ENCODE measurements around the gene RNF11. TPM values are rescaled to one million over a fixed set of nuclear protein-coding genes. Genes with fewer than 3 reads are reported as not detected.

RNF11 gene
- total RNA-seq, 4 donors from 2014 or later, result 36.9 to 110 (median 75.6) TPM

DNA sequence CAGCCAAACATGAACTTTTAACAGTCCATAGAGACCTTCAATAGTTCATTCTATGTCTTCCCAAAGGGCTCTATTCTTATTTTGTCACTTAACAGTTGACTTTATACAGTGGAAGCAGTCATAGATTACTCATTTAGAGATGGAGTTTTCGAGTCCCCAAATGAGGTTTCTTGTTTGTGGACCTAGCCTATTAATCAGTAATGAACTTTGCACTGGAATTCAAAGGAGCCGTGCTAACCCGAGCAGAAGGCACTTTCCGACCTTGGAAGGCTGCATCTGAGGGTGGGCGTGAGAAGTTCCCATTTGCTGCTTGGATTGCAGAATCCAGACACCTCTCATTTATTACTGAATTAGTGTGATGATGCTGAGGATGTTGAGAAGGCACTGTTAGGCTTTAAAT lies 47.9 kb downstream of the RNF11 start:
- H3K9me3 ChIP-seq, result no peaks in the 10 kb centered on the region
- no peak overlapping the region for H3K4me3 ChIP-seq
- no peaks in the 10 kb centered on the region for H3K36me3 ChIP-seq
- TF ChIP-seq, protein P1, sequence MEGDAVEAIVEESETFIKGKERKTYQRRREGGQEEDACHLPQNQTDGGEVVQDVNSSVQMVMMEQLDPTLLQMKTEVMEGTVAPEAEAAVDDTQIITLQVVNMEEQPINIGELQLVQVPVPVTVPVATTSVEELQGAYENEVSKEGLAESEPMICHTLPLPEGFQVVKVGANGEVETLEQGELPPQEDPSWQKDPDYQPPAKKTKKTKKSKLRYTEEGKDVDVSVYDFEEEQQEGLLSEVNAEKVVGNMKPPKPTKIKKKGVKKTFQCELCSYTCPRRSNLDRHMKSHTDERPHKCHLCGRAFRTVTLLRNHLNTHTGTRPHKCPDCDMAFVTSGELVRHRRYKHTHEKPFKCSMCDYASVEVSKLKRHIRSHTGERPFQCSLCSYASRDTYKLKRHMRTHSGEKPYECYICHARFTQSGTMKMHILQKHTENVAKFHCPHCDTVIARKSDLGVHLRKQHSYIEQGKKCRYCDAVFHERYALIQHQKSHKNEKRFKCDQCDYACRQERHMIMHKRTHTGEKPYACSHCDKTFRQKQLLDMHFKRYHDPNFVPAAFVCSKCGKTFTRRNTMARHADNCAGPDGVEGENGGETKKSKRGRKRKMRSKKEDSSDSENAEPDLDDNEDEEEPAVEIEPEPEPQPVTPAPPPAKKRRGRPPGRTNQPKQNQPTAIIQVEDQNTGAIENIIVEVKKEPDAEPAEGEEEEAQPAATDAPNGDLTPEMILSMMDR (IDR thresholded peaks at IDR 0.05), result no peak
- TF ChIP-seq POLR2A (IDR thresholded peaks at IDR 0.05), result no peak
- no peaks in the 10 kb centered on the region for H3K4me1 ChIP-seq
- H3K27me3 ChIP-seq, result no peaks in the 10 kb centered on the region
- DNase-seq, result no peak
- intact Hi-C loops (cut with DNase I; ENCODE audit: low total_unique reads), result no loop called here
- no peak overlapping the region for H3K27ac ChIP-seq

DNA sequence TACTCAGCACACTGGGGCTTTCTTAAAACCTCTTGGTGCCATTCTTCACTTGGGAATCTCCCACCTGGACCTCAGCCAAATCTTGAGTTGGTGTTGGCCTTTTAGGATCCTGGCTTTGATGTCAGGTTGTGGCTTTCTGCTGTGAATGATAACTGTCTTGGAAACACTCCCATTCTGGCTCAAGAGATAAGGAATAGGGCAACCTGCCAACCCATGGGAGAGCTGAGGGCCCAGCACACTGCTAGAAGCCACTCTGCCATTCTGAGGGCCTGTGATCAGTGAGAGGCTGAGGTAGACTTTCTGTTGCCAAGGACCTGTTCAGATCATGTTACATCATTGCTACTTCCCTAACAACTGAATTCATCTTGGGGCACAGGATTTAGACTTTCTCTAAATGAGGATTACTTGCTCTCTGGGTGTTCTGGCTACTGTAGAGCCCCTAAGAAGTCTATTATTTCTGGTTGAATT lies 48.4 kb downstream of the RNF11 start:
- DNase-seq, result no peak
- H3K27ac ChIP-seq, result no peak overlapping the region
- no peaks in the 10 kb centered on the region for H3K4me1 ChIP-seq
- H3K27me3 ChIP-seq, result no peaks in the 10 kb centered on the region
- no peak overlapping the region for H3K4me3 ChIP-seq
- intact Hi-C loops (cut with DNase I; ENCODE audit: low total_unique reads), result no loop called here
- H3K36me3 ChIP-seq, result no peaks in the 10 kb centered on the region
- no peak for TF ChIP-seq POLR2A (IDR thresholded peaks at IDR 0.05)
- TF ChIP-seq, protein P1 (IDR thresholded peaks at IDR 0.05), result no peak
- no peaks in the 10 kb centered on the region for H3K9me3 ChIP-seq

DNA sequence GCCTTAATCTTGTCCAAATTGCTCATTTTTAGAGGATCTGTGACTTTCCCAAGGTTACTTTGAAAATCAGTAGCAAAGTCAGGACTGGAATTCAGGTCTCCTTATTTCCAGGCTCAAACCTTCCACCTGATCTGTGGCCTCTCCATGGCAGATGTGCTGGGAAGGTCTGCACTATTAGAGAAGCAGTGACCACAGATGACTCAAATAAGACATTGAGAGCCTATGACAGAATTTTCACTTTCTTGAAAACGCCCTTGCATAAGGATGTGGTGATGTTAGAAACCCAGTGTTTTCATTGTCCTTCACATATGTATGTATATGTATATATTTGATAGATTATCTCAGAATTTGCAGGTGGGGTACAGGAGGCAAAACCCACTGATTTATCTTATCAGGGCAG lies 49.0 kb downstream of the RNF11 start:
- intact Hi-C loops (cut with DNase I; ENCODE audit: low total_unique reads), result no loop called here
- no peaks in the 10 kb centered on the region for H3K36me3 ChIP-seq
- no peaks in the 10 kb centered on the region for H3K4me1 ChIP-seq
- H3K4me3 ChIP-seq, result no peak overlapping the region
- no peak overlapping the region for H3K27ac ChIP-seq
- no peaks in the 10 kb centered on the region for H3K9me3 ChIP-seq
- DNase-seq, result no peak
- TF ChIP-seq, protein P1 (IDR thresholded peaks at IDR 0.05), result no peak
- TF ChIP-seq POLR2A (IDR thresholded peaks at IDR 0.05), result no peak
- no peaks in the 10 kb centered on the region for H3K27me3 ChIP-seq

DNA sequence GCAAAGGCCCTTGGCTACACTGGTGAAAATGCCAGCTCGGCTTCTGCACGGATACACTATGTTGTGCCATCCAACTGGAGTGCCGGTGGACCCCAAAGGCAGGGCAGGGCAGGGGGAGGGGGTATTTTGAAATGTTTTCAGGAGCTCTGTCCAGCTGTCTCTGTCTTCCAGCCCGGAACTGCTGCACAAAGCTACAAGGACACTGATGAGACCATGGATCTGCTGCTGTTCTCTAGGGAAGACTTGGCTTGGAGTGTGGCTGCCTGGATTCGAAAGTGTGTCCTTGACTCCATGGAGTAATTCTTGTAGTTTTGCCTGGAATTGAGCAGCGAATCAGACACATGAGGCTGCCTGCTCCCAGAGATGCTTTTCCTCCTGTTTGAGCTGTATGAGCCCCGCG lies 51.9 kb downstream of the RNF11 start:
- Histone ChIP-seq H3K4me1 (no peaks in the 10 kb centered on the region), H3K4me3 (no peak overlapping the region), H3K36me3 (no peaks in the 10 kb centered on the region), H3K27ac (no peak overlapping the region), H3K27me3 (no peaks in the 10 kb centered on the region), H3K9me3 (no peaks in the 10 kb centered on the region)
- intact Hi-C loops (cut with DNase I; ENCODE audit: low total_unique reads), result no loop called here
- no peak for DNase-seq
- TF ChIP-seq, protein P1 (IDR thresholded peaks at IDR 0.05), result no peak
- TF ChIP-seq POLR2A (IDR thresholded peaks at IDR 0.05), result no peak

DNA sequence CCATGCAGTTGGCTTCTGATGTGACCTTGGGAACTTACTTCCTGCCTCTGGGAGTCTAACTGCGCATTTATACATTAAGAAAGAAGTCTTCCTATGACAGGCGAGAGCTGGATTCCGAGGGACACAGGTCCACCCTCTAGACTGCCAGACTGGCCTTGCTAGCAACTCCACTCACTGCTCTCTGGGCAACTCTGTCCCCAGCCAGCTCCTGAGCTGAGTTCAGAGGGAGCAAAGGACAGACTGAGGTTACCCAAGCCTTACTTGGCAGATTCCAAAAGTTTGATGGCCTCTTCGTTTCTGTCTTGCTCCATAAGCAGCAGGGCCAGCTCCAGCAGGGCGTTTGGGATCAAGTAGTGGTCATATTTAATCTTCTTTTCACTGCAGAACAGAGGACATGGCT lies 52.5 kb downstream of the RNF11 start:
- H3K27me3 ChIP-seq, result no peaks in the 10 kb centered on the region
- TF ChIP-seq POLR2A (IDR thresholded peaks at IDR 0.05), result no peak
- TF ChIP-seq, protein P1 (IDR thresholded peaks at IDR 0.05), result no peak
- H3K4me3 ChIP-seq, result no peak overlapping the region
- DNase-seq, result no peak
- no peaks in the 10 kb centered on the region for H3K9me3 ChIP-seq
- H3K27ac ChIP-seq, result no peak overlapping the region
- H3K36me3 ChIP-seq, result no peaks in the 10 kb centered on the region
- H3K4me1 ChIP-seq, result no peaks in the 10 kb centered on the region
- intact Hi-C loops (cut with DNase I; ENCODE audit: low total_unique reads), result no loop called here

Data from uterus (tissue), 4 donors.